HepG2 (cell line): ENCODE results near the gene FSCN2. TPM values are rescaled to one million over a fixed set of nuclear protein-coding genes. Genes with fewer than 3 reads are reported as not detected.

Experiments used
- ATF1 ChIP-seq: IDR thresholded peaks from 2 replicates; pipeline ENCODE4 v1.6.1; 2016; ENCODE audit warnings: mild to moderate bottlenecking, control low read depth
- PHF21A ChIP-seq: sonication (generic); formaldehyde crosslinking; IDR thresholded peaks from 2 replicates; pipeline ENCODE4 v1.5.0; 2020; ENCODE audit warnings: mild to moderate bottlenecking, missing genetic modification reagents
- RORA ChIP-seq: sonication (generic); formaldehyde crosslinking; IDR thresholded peaks from 2 replicates; pipeline ENCODE4 v1.5.0; 2020; ENCODE audit warnings: mild to moderate bottlenecking, missing genetic modification reagents, moderate library complexity
- YEATS2 ChIP-seq: sonication (generic); formaldehyde crosslinking; IDR thresholded peaks from 2 replicates; pipeline ENCODE4 v1.4.0; 2020; ENCODE audit warnings: missing genetic modification reagents, borderline replicate concordance
- ZNF121 ChIP-seq: sonication (generic); formaldehyde crosslinking; IDR thresholded peaks from 2 replicates; pipeline ENCODE4 v1.5.0; 2020; ENCODE audit warnings: mild to moderate bottlenecking, missing genetic modification reagents
- ZNF326 ChIP-seq: sonication (generic); formaldehyde crosslinking; IDR thresholded peaks from 2 replicates; pipeline ENCODE4 v1.4.0; 2020; ENCODE audit warnings: missing genetic modification reagents, borderline replicate concordance
- ZNF382 ChIP-seq: sonication (generic); formaldehyde crosslinking; IDR thresholded peaks from 2 replicates; pipeline ENCODE4 v1.5.0; 2020; ENCODE audit warnings: missing genetic modification reagents, mild to moderate bottlenecking, borderline replicate concordance
- ZNF672 ChIP-seq: sonication (generic); formaldehyde crosslinking; IDR thresholded peaks from 2 replicates; pipeline ENCODE4 v1.8.1; 2022; ENCODE audit warnings: missing genetic modification reagents
- ZNF709 ChIP-seq: sonication (generic); formaldehyde crosslinking; IDR thresholded peaks from 2 replicates; pipeline ENCODE4 v1.5.0; 2020; ENCODE audit warnings: mild to moderate bottlenecking, missing genetic modification reagents
- polyA plus RNA-seq, 8 experiments: library from polyadenylated mRNA; depleted of rRNA in 3 of 8; stranded (reverse) in 7 of 8; unstranded in 1 of 8; fragments of >200 nt; fragmentation: Illumina TruSeq in 4 of 8; extraction: Trizol in 4 of 8; gene quantifications; 2 replicates each; pipeline versions ENCODE4 v1.2.1 to v1.2.3, GENCODE V29; 2011 to 2016; ENCODE audit warnings: low read depth in 4 of 8, missing spikeins in 1 of 8, mixed read lengths in 1 of 8; ENCODE audit not compliant: insufficient read depth in 1 of 8
- total RNA-seq, 5 experiments: library from RNA; depleted of rRNA; stranded (reverse); fragments of >200 nt; fragmentation: Illumina TruSeq; extraction: Trizol; gene quantifications; 2 replicates each; pipeline ENCODE4 v1.2.3, GENCODE V29; 2016; ENCODE audit warnings: low read depth in 1 of 5
- TF ChIP-seq, protein P1 (sequence below): sonication (generic); formaldehyde crosslinking; conservative IDR thresholded peaks from 2 replicates; pipeline ENCODE4 v1.5.0; 2020; ENCODE audit warnings: missing genetic modification reagents
- TF ChIP-seq, protein P2 (sequence below): sonication (generic); formaldehyde crosslinking; IDR thresholded peaks from 2 replicates; pipeline ENCODE4 v1.4.0; 2020; ENCODE audit warnings: missing genetic modification reagents; ENCODE audit errors: not compliant biosample characterization
- TF ChIP-seq, protein P3 (sequence below): sonication (generic); formaldehyde crosslinking; IDR thresholded peaks from 2 replicates; pipeline ENCODE4 v1.5.1; 2020; ENCODE audit warnings: mild to moderate bottlenecking, missing genetic modification reagents
- TF ChIP-seq, protein P4 (sequence below), 2 experiments: fragments of 450-650 bp in 1 of 2; sonication (generic) in 1 of 2; formaldehyde crosslinking in 1 of 2; IDR thresholded peaks; 2 replicates each; pipeline versions ENCODE4 v1.6.1 to v1.8.0; 2016 to 2022; ENCODE audit warnings: antibody characterized with exemption in 1 of 2, mild to moderate bottlenecking in 1 of 2, missing genetic modification reagents in 1 of 2

FSCN2 gene
- total and polyA plus RNA-seq, 2 of the 13 experiments (the other 11 are each of a cell fraction or from before 2014, with no cell fraction given) = 0.09 TPM; not detected in 1

DNA sequence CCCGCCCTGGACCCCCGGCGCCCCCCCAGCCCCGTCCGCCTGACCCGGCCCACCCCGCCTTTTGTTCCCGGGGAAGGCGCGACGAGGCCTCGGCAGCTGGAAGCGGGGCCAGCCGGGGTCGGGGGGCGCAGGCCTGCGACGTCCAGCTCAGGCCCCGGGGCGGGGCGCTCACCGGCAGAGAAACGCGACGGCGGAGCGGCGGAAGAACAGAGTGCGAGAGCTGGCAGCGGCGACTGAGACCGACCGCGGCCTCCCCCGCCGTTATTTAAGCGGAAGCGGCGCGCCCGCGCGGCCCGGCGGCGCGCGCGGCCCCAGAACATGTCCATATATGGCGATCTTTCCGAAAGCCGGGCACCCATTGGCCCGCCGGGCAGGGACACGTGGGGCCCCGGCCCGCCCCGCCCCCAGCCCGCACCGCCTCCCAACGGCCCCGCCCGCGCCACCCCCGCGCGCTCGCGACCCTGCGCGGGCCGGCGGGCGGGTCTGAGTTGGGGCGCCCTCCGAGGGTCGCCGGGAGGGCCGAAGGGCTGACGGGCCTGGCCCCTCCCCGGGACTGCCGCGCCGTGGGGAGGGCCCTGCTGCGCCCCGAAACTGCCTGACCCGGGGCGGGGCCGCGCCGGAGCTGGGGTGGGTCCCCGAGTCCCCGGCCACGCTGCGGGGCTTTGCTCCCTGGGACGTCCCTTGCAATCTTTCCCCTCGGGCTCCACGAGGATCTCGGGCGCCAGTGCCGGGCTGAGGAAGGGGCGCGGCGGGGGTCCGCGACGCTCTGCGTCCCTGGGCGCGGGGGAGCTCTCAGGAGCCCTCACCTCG, 15.4 kb upstream of the FSCN2 start, which contains the start of gene ACTG1 (continued):
- TF ChIP-seq, protein P1, sequence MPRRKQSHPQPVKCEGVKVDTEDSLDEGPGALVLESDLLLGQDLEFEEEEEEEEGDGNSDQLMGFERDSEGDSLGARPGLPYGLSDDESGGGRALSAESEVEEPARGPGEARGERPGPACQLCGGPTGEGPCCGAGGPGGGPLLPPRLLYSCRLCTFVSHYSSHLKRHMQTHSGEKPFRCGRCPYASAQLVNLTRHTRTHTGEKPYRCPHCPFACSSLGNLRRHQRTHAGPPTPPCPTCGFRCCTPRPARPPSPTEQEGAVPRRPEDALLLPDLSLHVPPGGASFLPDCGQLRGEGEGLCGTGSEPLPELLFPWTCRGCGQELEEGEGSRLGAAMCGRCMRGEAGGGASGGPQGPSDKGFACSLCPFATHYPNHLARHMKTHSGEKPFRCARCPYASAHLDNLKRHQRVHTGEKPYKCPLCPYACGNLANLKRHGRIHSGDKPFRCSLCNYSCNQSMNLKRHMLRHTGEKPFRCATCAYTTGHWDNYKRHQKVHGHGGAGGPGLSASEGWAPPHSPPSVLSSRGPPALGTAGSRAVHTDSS (CRISPR knock-in tag) = no peak
- TF ChIP-seq, protein P2, sequence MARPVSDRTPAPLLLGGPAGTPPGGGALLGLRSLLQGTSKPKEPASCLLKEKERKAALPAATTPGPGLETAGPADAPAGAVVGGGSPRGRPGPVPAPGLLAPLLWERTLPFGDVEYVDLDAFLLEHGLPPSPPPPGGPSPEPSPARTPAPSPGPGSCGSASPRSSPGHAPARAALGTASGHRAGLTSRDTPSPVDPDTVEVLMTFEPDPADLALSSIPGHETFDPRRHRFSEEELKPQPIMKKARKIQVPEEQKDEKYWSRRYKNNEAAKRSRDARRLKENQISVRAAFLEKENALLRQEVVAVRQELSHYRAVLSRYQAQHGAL (CRISPR knock-in tag) = no peak
- TF ChIP-seq, protein P3, sequence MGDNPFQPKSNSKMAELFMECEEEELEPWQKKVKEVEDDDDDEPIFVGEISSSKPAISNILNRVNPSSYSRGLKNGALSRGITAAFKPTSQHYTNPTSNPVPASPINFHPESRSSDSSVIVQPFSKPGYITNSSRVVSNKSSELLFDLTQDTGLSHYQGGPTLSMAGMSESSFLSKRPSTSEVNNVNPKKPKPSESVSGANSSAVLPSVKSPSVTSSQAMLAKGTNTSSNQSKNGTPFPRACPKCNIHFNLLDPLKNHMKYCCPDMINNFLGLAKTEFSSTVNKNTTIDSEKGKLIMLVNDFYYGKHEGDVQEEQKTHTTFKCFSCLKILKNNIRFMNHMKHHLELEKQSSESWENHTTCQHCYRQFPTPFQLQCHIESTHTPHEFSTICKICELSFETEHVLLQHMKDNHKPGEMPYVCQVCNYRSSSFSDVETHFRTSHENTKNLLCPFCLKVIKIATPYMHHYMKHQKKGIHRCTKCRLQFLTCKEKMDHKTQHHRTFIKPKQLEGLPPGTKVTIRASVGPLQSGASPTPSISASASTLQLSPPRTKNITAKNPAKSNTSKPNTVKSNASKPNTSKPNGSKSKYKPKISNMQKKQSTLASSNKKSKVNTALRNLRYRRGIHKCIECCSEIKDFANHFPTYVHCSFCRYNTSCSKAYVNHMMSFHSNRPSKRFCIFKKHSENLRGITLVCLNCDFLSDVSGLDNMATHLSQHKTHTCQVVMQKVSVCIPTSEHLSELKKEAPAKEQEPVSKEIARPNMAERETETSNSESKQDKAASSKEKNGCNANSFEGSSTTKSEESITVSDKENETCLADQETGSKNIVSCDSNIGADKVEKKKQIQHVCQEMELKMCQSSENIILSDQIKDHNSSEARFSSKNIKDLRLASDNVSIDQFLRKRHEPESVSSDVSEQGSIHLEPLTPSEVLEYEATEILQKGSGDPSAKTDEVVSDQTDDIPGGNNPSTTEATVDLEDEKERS (CRISPR knock-in tag) = no peak
- no peak for TF ChIP-seq ZNF382 (CRISPR knock-in tag)
- no peak for TF ChIP-seq ZNF326 (CRISPR knock-in tag)
- no peak for TF ChIP-seq PHF21A (CRISPR knock-in tag)
- peak; percentile 86; the same call in 1 of the 2 replicates for TF ChIP-seq ZNF709 (CRISPR knock-in tag)
- TF ChIP-seq ATF1 (CRISPR knock-in tag) = no peak
- TF ChIP-seq, protein P4, sequence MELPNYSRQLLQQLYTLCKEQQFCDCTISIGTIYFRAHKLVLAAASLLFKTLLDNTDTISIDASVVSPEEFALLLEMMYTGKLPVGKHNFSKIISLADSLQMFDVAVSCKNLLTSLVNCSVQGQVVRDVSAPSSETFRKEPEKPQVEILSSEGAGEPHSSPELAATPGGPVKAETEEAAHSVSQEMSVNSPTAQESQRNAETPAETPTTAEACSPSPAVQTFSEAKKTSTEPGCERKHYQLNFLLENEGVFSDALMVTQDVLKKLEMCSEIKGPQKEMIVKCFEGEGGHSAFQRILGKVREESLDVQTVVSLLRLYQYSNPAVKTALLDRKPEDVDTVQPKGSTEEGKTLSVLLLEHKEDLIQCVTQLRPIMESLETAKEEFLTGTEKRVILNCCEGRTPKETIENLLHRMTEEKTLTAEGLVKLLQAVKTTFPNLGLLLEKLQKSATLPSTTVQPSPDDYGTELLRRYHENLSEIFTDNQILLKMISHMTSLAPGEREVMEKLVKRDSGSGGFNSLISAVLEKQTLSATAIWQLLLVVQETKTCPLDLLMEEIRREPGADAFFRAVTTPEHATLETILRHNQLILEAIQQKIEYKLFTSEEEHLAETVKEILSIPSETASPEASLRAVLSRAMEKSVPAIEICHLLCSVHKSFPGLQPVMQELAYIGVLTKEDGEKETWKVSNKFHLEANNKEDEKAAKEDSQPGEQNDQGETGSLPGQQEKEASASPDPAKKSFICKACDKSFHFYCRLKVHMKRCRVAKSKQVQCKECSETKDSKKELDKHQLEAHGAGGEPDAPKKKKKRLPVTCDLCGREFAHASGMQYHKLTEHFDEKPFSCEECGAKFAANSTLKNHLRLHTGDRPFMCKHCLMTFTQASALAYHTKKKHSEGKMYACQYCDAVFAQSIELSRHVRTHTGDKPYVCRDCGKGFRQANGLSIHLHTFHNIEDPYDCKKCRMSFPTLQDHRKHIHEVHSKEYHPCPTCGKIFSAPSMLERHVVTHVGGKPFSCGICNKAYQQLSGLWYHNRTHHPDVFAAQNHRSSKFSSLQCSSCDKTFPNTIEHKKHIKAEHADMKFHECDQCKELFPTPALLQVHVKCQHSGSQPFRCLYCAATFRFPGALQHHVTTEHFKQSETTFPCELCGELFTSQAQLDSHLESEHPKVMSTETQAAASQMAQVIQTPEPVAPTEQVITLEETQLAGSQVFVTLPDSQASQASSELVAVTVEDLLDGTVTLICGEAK (IDR thresholded peaks at IDR 0.05) = no peak
- TF ChIP-seq, protein P4 (CRISPR knock-in tag; IDR thresholded peaks at IDR 0.05) = no peak
- 0 out of 2 replicates have a peak, but pooled peaks have one; percentile 16 for TF ChIP-seq ZNF672 (CRISPR knock-in tag)
- no peak for TF ChIP-seq ZNF121 (CRISPR knock-in tag)
- no peak for TF ChIP-seq RORA
- TF ChIP-seq YEATS2 (CRISPR knock-in tag) = peak; percentile 59
